Pons (tissue), 1 donor: Measurements from ENCODE around the gene TNFSF18.

Experiments
- DNase-seq: peaks from one replicate; pipeline ENCODE4 v3.0.0-alpha.2; 2016; ENCODE audit warnings: low spot score

Gene TNFSF18

DNA sequence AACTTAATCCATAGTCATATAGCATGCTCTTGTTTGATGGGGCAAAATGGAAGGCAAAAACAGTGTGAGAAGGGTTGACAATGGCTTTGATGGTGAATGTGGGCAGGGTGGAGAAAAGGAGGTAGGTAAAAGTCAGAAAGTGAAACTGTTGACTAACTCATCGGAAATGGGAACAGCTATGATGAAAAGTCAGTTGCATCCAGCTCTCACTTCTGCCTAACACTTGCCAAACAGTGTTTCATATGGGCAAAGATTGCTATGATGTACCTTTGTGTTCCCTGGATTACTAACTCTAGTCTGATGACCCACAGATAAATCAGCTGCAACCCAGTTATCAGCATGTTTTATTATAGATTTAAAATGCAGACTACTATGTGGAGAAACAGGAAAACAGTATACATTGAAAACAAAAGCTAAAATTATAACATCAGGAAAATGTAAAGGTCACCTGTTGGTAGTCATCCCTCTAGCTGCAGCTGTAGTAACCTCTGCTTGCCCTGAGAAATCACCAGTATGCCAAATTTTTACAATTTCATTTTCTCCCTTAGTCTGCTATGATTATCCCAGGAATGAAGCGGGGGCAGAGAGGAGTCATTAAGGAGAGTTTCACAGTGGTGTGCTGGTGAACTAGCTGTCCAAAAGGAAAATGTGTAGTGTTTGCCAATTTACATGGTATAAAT is 11.7 kb downstream of the TNFSF18 start:
- DNase-seq: peak; percentile 29

- DNase-seq: no peak
These were observed 26.2 kb downstream of the TNFSF18 start for GRCh38 chr1:173024543-173024942.

- DNase-seq: no peak
These were observed 27.4 kb downstream of the TNFSF18 start for GRCh38 chr1:173023343-173023742.

GRCh38 chr1:173020138-173020750 is 30.5 kb downstream of the TNFSF18 start:
- peak; percentile 73 for DNase-seq

DNA sequence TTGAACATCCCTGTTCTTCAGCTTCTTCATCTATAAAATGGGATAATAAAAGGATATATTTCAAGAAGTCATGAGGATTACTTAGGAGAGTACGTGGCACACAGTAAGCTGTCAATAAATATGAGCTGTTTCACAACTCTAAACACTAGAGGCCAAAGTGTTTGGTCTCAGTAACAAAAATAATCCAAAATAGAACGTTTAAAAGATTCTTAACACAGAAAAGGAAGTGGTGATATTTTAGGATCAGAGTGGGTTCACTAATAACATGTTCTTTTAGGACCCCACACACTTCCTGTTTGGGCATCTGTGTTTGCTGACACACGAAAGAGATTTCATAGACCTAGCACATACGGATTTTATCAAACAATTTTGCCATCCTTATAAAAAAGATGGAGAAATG is 32.9 kb downstream of the TNFSF18 start:
- peak; percentile 50 for DNase-seq

- DNase-seq: no peak
These were observed 34.3 kb downstream of the TNFSF18 start for GRCh38 chr1:173016419-173016818.

GRCh38 chr1:173015629-173016028 is 35.1 kb downstream of the TNFSF18 start:
- DNase-seq: peak; percentile 62

- no peak for DNase-seq
These were observed 36.6 kb downstream of the TNFSF18 start for GRCh38 chr1:173014160-173014559.

GRCh38 chr1:173012126-173012525 is 38.6 kb downstream of the TNFSF18 start:
- no peak for DNase-seq

- peak; percentile 61 for DNase-seq
These were observed 41.1 kb downstream of the TNFSF18 start for GRCh38 chr1:173009597-173009996.

DNA sequence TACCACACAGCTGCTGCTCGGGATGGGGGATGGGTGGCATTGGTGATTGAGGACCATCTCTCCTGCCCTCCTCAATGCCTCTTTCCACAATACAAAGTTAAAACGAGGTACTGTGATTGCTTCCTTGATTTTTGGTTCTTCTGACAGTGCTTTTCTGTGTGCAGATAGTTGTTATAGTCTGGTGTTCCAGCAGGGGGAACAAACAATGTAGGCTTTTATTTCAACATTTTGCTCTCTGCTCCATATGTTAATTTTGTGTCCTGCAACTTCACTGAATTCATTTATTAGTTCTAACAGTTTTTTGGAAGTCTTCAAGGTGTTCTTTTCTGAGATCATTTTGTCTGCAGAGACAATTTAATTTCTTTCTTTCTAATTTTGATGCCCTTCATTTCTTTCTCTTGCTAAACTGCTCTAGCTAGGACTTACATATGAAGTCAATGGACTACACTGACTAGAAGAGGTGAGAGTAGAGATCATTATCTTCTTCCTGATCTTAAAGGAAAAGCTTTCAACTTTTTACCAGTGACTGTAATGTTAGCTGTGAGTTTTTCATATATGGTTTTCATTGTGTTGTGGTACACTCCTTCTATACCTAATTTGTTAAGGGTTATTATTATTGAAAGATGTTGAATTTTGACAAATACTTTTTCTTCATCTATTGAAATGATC is 45.4 kb downstream of the TNFSF18 start:
- peak; percentile 29 for DNase-seq

GRCh38 chr1:173002891-173003838 is 47.6 kb downstream of the TNFSF18 start:
- no peak for DNase-seq

- no peak for DNase-seq
These were observed 51.4 kb downstream of the TNFSF18 start for GRCh38 chr1:172999349-172999748.

GRCh38 chr1:172997941-172998361 is 52.8 kb downstream of the TNFSF18 start:
- DNase-seq: no peak

DNA sequence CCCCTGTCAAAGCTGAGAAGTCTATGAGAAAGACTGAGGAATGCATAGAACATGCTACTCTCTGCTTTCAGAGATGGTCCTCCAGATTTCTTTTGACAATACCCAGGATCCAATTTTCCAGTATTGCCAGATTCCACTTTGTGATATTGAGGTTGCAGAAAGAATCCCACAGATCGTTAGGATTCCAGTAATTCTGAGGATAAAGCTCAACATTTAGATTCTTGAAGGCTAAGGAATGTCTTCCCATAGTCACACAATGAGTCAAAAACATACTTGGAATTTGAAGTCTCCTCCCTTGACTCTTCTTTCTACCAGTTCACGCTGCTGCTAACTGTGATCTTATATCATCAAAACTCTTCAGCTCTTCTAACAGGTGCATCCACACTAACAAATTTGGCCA is 57.1 kb downstream of the TNFSF18 start:
- DNase-seq: no peak

GRCh38 chr1:172991674-172992400 is 58.9 kb downstream of the TNFSF18 start:
- DNase-seq: no peak

DNA sequence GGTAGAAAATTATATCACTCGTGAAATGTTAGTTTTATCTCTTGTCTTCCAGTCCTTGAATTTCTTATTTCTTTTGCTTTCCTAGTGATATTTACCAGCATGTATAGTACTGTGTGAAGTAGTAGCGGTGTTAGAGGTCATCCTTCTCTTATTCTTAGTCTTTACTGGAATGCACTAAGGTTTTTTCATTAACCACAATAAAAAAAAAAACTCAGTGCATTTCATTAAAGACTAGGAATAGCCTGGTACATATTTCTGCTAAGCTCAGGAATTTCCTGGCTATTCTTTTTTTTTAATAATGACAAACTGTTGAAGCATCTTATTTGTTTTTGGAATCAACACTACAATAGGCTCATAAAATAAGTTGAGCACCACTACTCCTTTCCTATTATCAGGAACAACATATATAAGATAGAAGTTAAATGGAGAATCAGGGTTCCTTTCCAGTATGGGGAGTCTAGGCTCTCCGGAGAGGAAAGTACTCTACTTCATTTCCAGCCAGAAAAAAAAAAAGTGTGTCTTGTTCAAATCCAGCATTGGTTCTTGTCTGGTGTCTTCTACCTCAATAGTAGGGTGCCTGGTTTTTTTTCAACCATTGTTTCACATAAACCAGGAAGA is 60.0 kb downstream of the TNFSF18 start:
- DNase-seq: no peak
